Central memory CD8-positive, alpha-beta T cell (primary cell): ENCODE data around the gene ZNF358.

Source experiments
- ATAC-seq: fragments of 150-1000 bp; cut with Tn5 transposase; replicated peaks from 2 replicates; pipeline ENCODE4 v1.10.0; 2022; ENCODE audit warnings: mild to moderate bottlenecking, moderate FRiP score, moderate number of reproducible peaks; ENCODE audit not compliant: poor library complexity, severe bottlenecking; ENCODE audit errors: extremely low read depth
- DNase-seq, 2 donors: peaks; one replicate each; pipeline ENCODE4 v3.0.0; 2021; ENCODE audit warnings: low spot score in 2 of 2
- H3K27ac Mint-ChIP-seq: one replicate; pipeline ENCODE4 v1.8.0; 2022; ENCODE audit warnings: low read depth, mild to moderate bottlenecking, moderate library complexity, mixed read lengths
- H3K27me3 Mint-ChIP-seq: one replicate; pipeline ENCODE4 v1.8.0; 2022; ENCODE audit warnings: mixed read lengths
- H3K36me3 Mint-ChIP-seq: one replicate; pipeline ENCODE4 v1.8.0; 2022; ENCODE audit warnings: mild to moderate bottlenecking, moderate library complexity, mixed read lengths; ENCODE audit not compliant: insufficient read depth
- H3K4me1 Mint-ChIP-seq: one replicate; pipeline ENCODE4 v1.8.0; 2022; ENCODE audit warnings: mixed read lengths
- H3K4me3 Mint-ChIP-seq: one replicate; pipeline ENCODE4 v1.8.0; 2022; ENCODE audit warnings: mild to moderate bottlenecking, moderate library complexity, mixed read lengths
- H3K9me3 Mint-ChIP-seq: one replicate; pipeline ENCODE4 v1.8.0; 2022; ENCODE audit warnings: mixed read lengths

Gene ZNF358

GRCh38 chr19:7478843-7479227, 37.1 kb upstream of the ZNF358 start:
- Mint-ChIP-seq H3K4me3 (no peak overlapping the region), H3K4me1 (peaks cover 7% of the 10 kb centered on the region), H3K9me3 (no peaks in the 10 kb centered on the region), H3K36me3 (peaks cover 33% of the 10 kb centered on the region), H3K27ac (peak overlapping the region; percentile 59), H3K27me3 (peaks cover 8% of the 10 kb centered on the region)
- DNase-seq (no peak), ATAC-seq (no peak)

- ATAC-seq, result no peak
- DNase-seq, result no peak
- Mint-ChIP-seq H3K4me1 (peaks cover 7% of the 10 kb centered on the region), H3K27ac (peak overlapping the region; percentile 19), H3K27me3 (peaks cover 8% of the 10 kb centered on the region), H3K4me3 (no peak overlapping the region), H3K36me3 (peaks cover 37% of the 10 kb centered on the region), H3K9me3 (no peaks in the 10 kb centered on the region)
Measured at GRCh38 chr19:7480222-7480969, 35.5 kb upstream of the ZNF358 start.

- H3K4me3 Mint-ChIP-seq, result no peak overlapping the region
- H3K36me3 Mint-ChIP-seq, result peaks cover 41% of the 10 kb centered on the region
- DNase-seq (no peak), ATAC-seq (no peak)
- H3K27ac Mint-ChIP-seq, result no peak overlapping the region
- H3K4me1 Mint-ChIP-seq, result peaks cover 7% of the 10 kb centered on the region
- H3K27me3 Mint-ChIP-seq, result peaks cover 8% of the 10 kb centered on the region
- no peaks in the 10 kb centered on the region for H3K9me3 Mint-ChIP-seq
Measured at GRCh38 chr19:7480970-7481255, 35.0 kb upstream of the ZNF358 start.

GRCh38 chr19:7482584-7483439, 33.1 kb upstream of the ZNF358 start:
- DNase-seq, result no peak

GRCh38 chr19:7483720-7484201, 32.1 kb upstream of the ZNF358 start:
- peak; percentile 21 for ATAC-seq
- no peak for DNase-seq
- H3K9me3 Mint-ChIP-seq, result no peaks in the 10 kb centered on the region
- peaks cover 36% of the 10 kb centered on the region for H3K36me3 Mint-ChIP-seq
- H3K4me3 Mint-ChIP-seq, result peak overlapping the region; percentile 23
- H3K4me1 Mint-ChIP-seq, result peaks cover 7% of the 10 kb centered on the region
- H3K27me3 Mint-ChIP-seq, result peaks cover 8% of the 10 kb centered on the region
- peak overlapping the region; percentile 16 for H3K27ac Mint-ChIP-seq

More at GRCh38 chr19:7482584-7483439, 33.1 kb upstream of the ZNF358 start:
- peaks cover 8% of the 10 kb centered on the region for H3K27me3 Mint-ChIP-seq
- H3K27ac Mint-ChIP-seq, result peak overlapping the region; percentile 16
- H3K4me3 Mint-ChIP-seq, result peak overlapping the region; percentile 23
- no peaks in the 10 kb centered on the region for H3K9me3 Mint-ChIP-seq
- ATAC-seq, result no peak
- peaks cover 36% of the 10 kb centered on the region for H3K36me3 Mint-ChIP-seq
- H3K4me1 Mint-ChIP-seq, result peaks cover 7% of the 10 kb centered on the region

- Mint-ChIP-seq H3K4me3 (no peak overlapping the region), H3K27ac (peak overlapping the region; percentile 29)
Measured at GRCh38 chr19:7486923-7487322, 29.0 kb upstream of the ZNF358 start.

GRCh38 chr19:7488736-7489353, 27.1 kb upstream of the ZNF358 start, which contains the start of gene PEX11G:
Gene PEX11G (minus strand): TSS chr19:7489035. CDS start chr19:7489010, 25 bp downstream.
- ATAC-seq (peak; percentile 91), DNase-seq (peak; percentile 84 to 88)
- Mint-ChIP-seq H3K4me3 (peak within 1 kb of the TSS; percentile 82), H3K27ac (peak within 1 kb of the TSS; percentile 82), H3K36me3 (peaks cover 23% of the 10 kb centered on the region), H3K4me1 (peaks cover 7% of the 10 kb centered on the region), H3K9me3 (no peaks in the 10 kb centered on the region), H3K27me3 (no peaks in the 10 kb centered on the region)

More at GRCh38 chr19:7486923-7487322, 29.0 kb upstream of the ZNF358 start:
- peaks cover 14% of the 10 kb centered on the region for H3K4me1 Mint-ChIP-seq
- H3K36me3 Mint-ChIP-seq, result peaks cover 29% of the 10 kb centered on the region
- no peak for ATAC-seq
- no peak for DNase-seq
- H3K27me3 Mint-ChIP-seq, result peaks cover 8% of the 10 kb centered on the region
- no peaks in the 10 kb centered on the region for H3K9me3 Mint-ChIP-seq

- no peak for ATAC-seq
Measured at GRCh38 chr19:7489609-7490044, 26.3 kb upstream of the ZNF358 start.

GRCh38 chr19:7492142-7492541, 23.8 kb upstream of the ZNF358 start:
- H3K4me3 Mint-ChIP-seq, result no peak overlapping the region

More at GRCh38 chr19:7489609-7490044, 26.3 kb upstream of the ZNF358 start:
- no peak for DNase-seq
- Mint-ChIP-seq H3K4me3 (peak overlapping the region; percentile 82), H3K9me3 (no peaks in the 10 kb centered on the region), H3K4me1 (peaks cover 7% of the 10 kb centered on the region), H3K27me3 (no peaks in the 10 kb centered on the region), H3K36me3 (peaks cover 19% of the 10 kb centered on the region), H3K27ac (peak overlapping the region; percentile 82)

GRCh38 chr19:7492558-7492957, 23.3 kb upstream of the ZNF358 start:
- H3K4me1 Mint-ChIP-seq, result peaks cover 7% of the 10 kb centered on the region
- peak overlapping the region; percentile 8 for H3K27ac Mint-ChIP-seq
- peaks cover 23% of the 10 kb centered on the region for H3K27me3 Mint-ChIP-seq
- ATAC-seq, result no peak
- H3K36me3 Mint-ChIP-seq, result peaks cover 20% of the 10 kb centered on the region
- H3K9me3 Mint-ChIP-seq, result no peaks in the 10 kb centered on the region
- DNase-seq, result no peak
- H3K4me3 Mint-ChIP-seq, result no peak overlapping the region

More at GRCh38 chr19:7492142-7492541, 23.8 kb upstream of the ZNF358 start:
- peak; percentile 26 for ATAC-seq
- no peaks in the 10 kb centered on the region for H3K9me3 Mint-ChIP-seq
- DNase-seq, result no peak
- peaks cover 18% of the 10 kb centered on the region for H3K36me3 Mint-ChIP-seq
- H3K27me3 Mint-ChIP-seq, result peaks cover 19% of the 10 kb centered on the region
- peaks cover 7% of the 10 kb centered on the region for H3K4me1 Mint-ChIP-seq
- peak overlapping the region; percentile 8 for H3K27ac Mint-ChIP-seq

GRCh38 chr19:7494416-7495098, 21.3 kb upstream of the ZNF358 start:
- no peaks in the 10 kb centered on the region for H3K9me3 Mint-ChIP-seq
- no peak overlapping the region for H3K27ac Mint-ChIP-seq
- H3K27me3 Mint-ChIP-seq, result peaks cover 42% of the 10 kb centered on the region
- H3K4me3 Mint-ChIP-seq, result no peak overlapping the region
- peaks cover 13% of the 10 kb centered on the region for H3K36me3 Mint-ChIP-seq
- ATAC-seq (no peak), DNase-seq (no peak)
- peaks cover under 1% of the 10 kb centered on the region for H3K4me1 Mint-ChIP-seq

- no peak overlapping the region for H3K27ac Mint-ChIP-seq
- ATAC-seq (no peak), DNase-seq (no peak)
- no peaks in the 10 kb centered on the region for H3K9me3 Mint-ChIP-seq
- H3K27me3 Mint-ChIP-seq, result peaks cover 60% of the 10 kb centered on the region
- H3K36me3 Mint-ChIP-seq, result peaks cover 12% of the 10 kb centered on the region
- no peaks in the 10 kb centered on the region for H3K4me1 Mint-ChIP-seq
- H3K4me3 Mint-ChIP-seq, result no peak overlapping the region
Measured at GRCh38 chr19:7497292-7497691, 18.6 kb upstream of the ZNF358 start.
